Spleen (tissue), 11 donors: Measurements from ENCODE around the gene DIAPH1. TPM values are rescaled to one million over a fixed set of nuclear protein-coding genes. Genes with fewer than 3 reads are reported as not detected.
A peak's percentile ranks its signal among the peaks of the same experiment; 100 is the strongest.

Experiments
- DNase-seq: peaks from one replicate; pipeline ENCODE4 v3.0.0-alpha.2; 2020
- H3K27ac ChIP-seq, 8 donors: fragments of 200-600 bp; sonication (generic) in 7 of 8; 1 replicate in 4 of 8; 2 replicates in 4 of 8; pipeline versions ENCODE4 v1.5.0 to v1.8.0; 2016 to 2021; ENCODE audit warnings: inconsistent platforms in 4 of 8, mild to moderate bottlenecking in 4 of 8, moderate library complexity in 1 of 8
- H3K27me3 ChIP-seq, 7 donors: fragments of 200-600 bp; sonication (generic) in 6 of 7; replicated peaks in 1 of 7; 1 replicate in 4 of 7; 2 replicates in 3 of 7; pipeline versions ENCODE4 v1.5.0 to v1.8.0; 2016 to 2021; ENCODE audit warnings: inconsistent platforms in 3 of 7, mild to moderate bottlenecking in 1 of 7
- H3K36me3 ChIP-seq, 6 donors: fragments of 200-600 bp; sonication (generic) in 5 of 6; 1 replicate in 4 of 6; 2 replicates in 2 of 6; pipeline versions ENCODE4 v1.5.0 to v1.8.0; 2016 to 2021; ENCODE audit warnings: inconsistent platforms in 2 of 6
- H3K4me1 ChIP-seq, 6 donors: fragments of 200-600 bp; sonication (generic) in 5 of 6; 1 replicate in 3 of 6; 2 replicates in 3 of 6; pipeline versions ENCODE4 v1.5.0 to v1.8.0; 2016 to 2021; ENCODE audit warnings: inconsistent platforms in 3 of 6
- H3K4me3 ChIP-seq, 8 donors: fragments of 200-600 bp; sonication (generic) in 7 of 8; 1 replicate in 4 of 8; 2 replicates in 4 of 8; pipeline versions ENCODE4 v1.5.0 to v1.8.0; 2016 to 2021; ENCODE audit warnings: inconsistent platforms in 4 of 8, mild to moderate bottlenecking in 4 of 8, moderate library complexity in 2 of 8
- H3K9me3 ChIP-seq, 8 donors: fragments of 200-600 bp; sonication (generic) in 7 of 8; 1 replicate in 4 of 8; 2 replicates in 4 of 8; pipeline versions ENCODE4 v1.5.0 to v1.8.0; 2016 to 2021; ENCODE audit warnings: inconsistent platforms in 4 of 8
- CTCF ChIP-seq, 11 experiments: fragments of 200-600 bp in 7 of 11; fragments of 450-650 bp in 4 of 11; sonication (generic) in 4 of 11; IDR thresholded peaks in 8 of 11; conservative IDR thresholded peaks in 3 of 11; 1 replicate in 7 of 11; 2 replicates in 4 of 11; pipeline versions ENCODE4 v1.4.0 to v1.8.0; 2016 to 2021; ENCODE audit warnings: antibody characterized with exemption in 11 of 11, inconsistent platforms in 4 of 11, mild to moderate bottlenecking in 1 of 11
- POLR2A ChIP-seq, 3 donors: fragments of 450-650 bp; IDR thresholded peaks; one replicate each; pipeline ENCODE4 v1.5.1; 2017; ENCODE audit warnings: antibody characterized with exemption in 3 of 3, mild to moderate bottlenecking in 1 of 3
- POLR2AphosphoS5 ChIP-seq, 3 donors: sonication (generic); formaldehyde crosslinking; IDR thresholded peaks; one replicate each; pipeline ENCODE4 v1.5.1; 2017; ENCODE audit warnings: antibody characterized with exemption in 3 of 3
- WGBS, 5 donors: extraction: QIAGEN DNeasy Blood & Tissue Kit in 3 of 5; methylation state at CpG; one replicate each; pipeline versions ENCODE4 v1.1.5 to v1.1.7; 2013 to 2018; 5-methylcytosine and 5-hydroxymethylcytosine counted together
- intact Hi-C: fragments of 100-400 bp; cut with DNase I; formaldehyde crosslinking; loops from one replicate; pipeline ENCODE4 v1.15.0; 2023; ENCODE audit warnings: low total_unique reads
- polyA plus RNA-seq, 3 donors: library from polyadenylated mRNA; stranded (reverse); fragments of 200-250 nt; gene quantifications; one replicate each; pipeline ENCODE4 v1.2.1, GENCODE V29; 2013
- total RNA-seq, 7 donors: library from RNA; depleted of rRNA in 3 of 7; stranded (reverse); fragments of >200 nt in 3 of 7; fragmentation: NEBNext Ultra II Directional in 4 of 7; extraction: Animal tissue kit (Norgen Biotek cat#: 25700) in 4 of 7; gene quantifications; one replicate each; pipeline versions ENCODE4 v1.1.0 to v1.2.1, GENCODE V29; 2016 to 2021
- donor health status: healthy with polysubstance abuse.
- donor health status: DM: no; HTN: no; CAD: no; lungs with moderate emphysema.
- donor health status: DM: no; HTN: no; CAD: no.
- donor health status: Bipolar disorder and iron deficiency.
- donor health status: healthy.
- donor health status: DM: no; HTN: no; CAD: no.
- donor health status: DM: yes; HTN: yes; CAD: no.

DIAPH1 gene
- total and polyA plus RNA-seq, 10 donors: 35.4 to 123 (median 81.5) TPM

DNA sequence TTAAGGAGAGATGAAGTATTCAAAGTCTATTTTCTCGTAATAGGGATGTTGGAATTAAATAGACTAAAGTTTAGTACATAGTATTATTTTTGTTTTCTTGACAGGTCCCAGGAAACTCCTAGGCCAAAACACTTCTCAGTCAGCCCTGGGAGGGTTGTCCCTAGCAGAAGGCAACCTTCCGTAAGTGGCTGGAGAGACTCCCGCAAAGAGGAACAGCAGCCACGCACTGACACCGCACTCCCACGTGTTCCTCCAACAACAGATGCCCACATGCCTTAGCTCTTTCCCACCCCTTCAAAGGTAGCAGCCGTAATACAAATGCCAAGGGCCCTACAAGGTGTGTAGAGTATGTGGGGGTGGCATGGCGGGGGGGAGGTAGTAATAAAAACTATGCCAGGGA is 101.5 kb downstream of the DIAPH1 start:
- Histone ChIP-seq H3K36me3 (peaks cover 0 to 83% (median 38%) of the 10 kb centered on the region in 6 donors), H3K9me3 (no peaks in the 10 kb centered on the region), H3K27ac (peak overlapping the region in 4 of 8 donors; percentile 13 to 87 (median 44)), H3K4me3 (no peak overlapping the region), H3K4me1 (peaks cover 16 to 100% (median 63%) of the 10 kb centered on the region in 6 donors), H3K27me3 (no peaks in the 10 kb centered on the region)
- WGBS, 5 donors: 61 to 86% (median 73%) methylated on average over 8 of the region's 8 CpGs
- no peak for TF ChIP-seq POLR2AphosphoS5 (IDR thresholded peaks at IDR 0.05)
- no peak for TF ChIP-seq POLR2A (IDR thresholded peaks at IDR 0.05)
- no peak for TF ChIP-seq CTCF (IDR thresholded peaks at IDR 0.05 in 8 of 11, conservative IDR thresholded peaks at IDR 0.05 in 3 of 11)
- intact Hi-C loops: no loop called here
- peak; percentile 72 for DNase-seq

GRCh38 chr5:141516672-141517025 is 102.2 kb downstream of the DIAPH1 start:
- WGBS, 5 donors: 65 to 91% (median 80%) methylated on average over 3 to 8 of the region's 8 CpGs
- Histone ChIP-seq H3K27me3 (no peaks in the 10 kb centered on the region), H3K4me1 (peaks cover 16 to 100% (median 61%) of the 10 kb centered on the region in 6 donors), H3K4me3 (no peak overlapping the region), H3K27ac (peak overlapping the region in 4 of 8 donors; percentile 65 to 87 (median 83)), H3K9me3 (no peaks in the 10 kb centered on the region), H3K36me3 (peaks cover 0 to 79% (median 35%) of the 10 kb centered on the region in 6 donors)
- TF ChIP-seq POLR2AphosphoS5 (IDR thresholded peaks at IDR 0.05) (peak in 1 of 3 donors; percentile 18), CTCF (IDR thresholded peaks at IDR 0.05 in 8 of 11, conservative IDR thresholded peaks at IDR 0.05 in 3 of 11) (no peak)
- intact Hi-C loops: no loop called here
- DNase-seq: no peak

- 65 to 84% (median 82%) methylated on average over 4 of the region's 4 CpGs for WGBS, 5 donors
Measured at GRCh38 chr5:141515946-141516671, 102.7 kb downstream of the DIAPH1 start.

More at GRCh38 chr5:141515946-141516671, 102.7 kb downstream of the DIAPH1 start:
- peak overlapping the region in 5 of 8 donors; percentile 33 to 87 (median 81) for H3K27ac ChIP-seq
- DNase-seq: no peak
- peaks cover 0 to 79% (median 35%) of the 10 kb centered on the region in 6 donors for H3K36me3 ChIP-seq
- H3K4me1 ChIP-seq: peaks cover 16 to 98% (median 57%) of the 10 kb centered on the region in 6 donors
- intact Hi-C loops: no loop called here
- no peak for TF ChIP-seq CTCF (IDR thresholded peaks at IDR 0.05 in 8 of 11, conservative IDR thresholded peaks at IDR 0.05 in 3 of 11)
- TF ChIP-seq POLR2AphosphoS5 (IDR thresholded peaks at IDR 0.05): no peak
- no peak for TF ChIP-seq POLR2A (IDR thresholded peaks at IDR 0.05)
- H3K9me3 ChIP-seq: no peaks in the 10 kb centered on the region
- no peaks in the 10 kb centered on the region for H3K27me3 ChIP-seq
- H3K4me3 ChIP-seq: no peak overlapping the region
